NCI-H2227 treated with DMSO at 0.1 percent for 48 hours (cell line): ENCODE measurements around the gene NLRP6.
A peak's percentile ranks its signal among the peaks of the same experiment; 100 is the strongest.
"Not testable (repeated sequence)": the region's sequence is repeated elsewhere in the genome, so short reads cannot be mapped to it uniquely, and the experiment has no call there.

Experiments used
- DNase-seq: peaks from one replicate; lab custom pipeline; 2025; lab: John Stamatoyannopoulos, UW

Gene NLRP6

DNA sequence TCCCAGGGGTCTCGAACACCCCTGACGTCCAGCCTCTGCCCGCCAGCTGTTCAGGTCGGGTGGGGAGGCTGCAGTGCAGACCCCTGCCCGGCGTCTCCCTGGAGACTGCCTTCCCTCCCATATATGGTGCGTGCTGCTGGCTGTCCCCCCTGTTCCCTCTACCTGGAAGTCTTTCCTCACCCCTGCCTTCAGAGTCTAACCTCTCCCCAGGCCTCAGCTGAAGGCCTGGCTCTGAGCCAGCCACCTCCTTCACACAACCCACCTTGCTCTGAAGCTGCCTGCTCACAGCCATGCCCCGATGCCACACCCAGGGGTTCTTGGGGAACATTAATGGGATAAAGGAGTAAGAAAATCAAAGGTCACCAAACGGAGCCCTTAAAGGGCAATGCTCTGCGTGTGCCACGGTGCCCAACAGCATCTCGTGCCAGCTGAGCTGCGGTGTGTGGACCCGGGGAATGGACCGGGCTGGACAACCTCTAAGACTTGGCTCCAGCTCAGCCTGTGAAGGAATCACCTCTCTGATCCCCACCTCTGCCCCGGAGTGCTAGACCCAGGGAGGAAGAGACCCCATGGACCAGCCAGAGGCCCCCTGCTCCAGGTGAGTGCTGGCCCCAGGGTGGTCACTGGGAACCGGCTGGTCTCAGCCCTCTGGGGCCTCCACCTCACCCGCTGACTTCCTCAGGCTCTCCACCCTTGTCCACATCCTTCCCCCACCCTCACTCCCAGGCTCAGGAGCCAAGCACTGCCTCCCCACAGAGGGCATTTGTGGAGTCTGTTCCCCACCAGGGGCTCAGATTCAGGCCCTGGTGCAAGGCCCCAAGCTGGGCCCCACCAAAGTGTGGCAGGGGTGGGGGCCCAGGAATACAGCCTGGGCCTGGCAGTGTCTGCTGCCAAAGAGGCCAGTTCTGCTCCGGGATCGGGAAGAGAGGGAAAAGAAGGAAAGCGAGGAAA, at the start of gene NLRP6:
Gene NLRP6 (plus strand): TSS at position 407 of the 951 bp plus-strand sequence. CDS start 163 bp downstream, at position 570.
- no peak for DNase-seq

DNA sequence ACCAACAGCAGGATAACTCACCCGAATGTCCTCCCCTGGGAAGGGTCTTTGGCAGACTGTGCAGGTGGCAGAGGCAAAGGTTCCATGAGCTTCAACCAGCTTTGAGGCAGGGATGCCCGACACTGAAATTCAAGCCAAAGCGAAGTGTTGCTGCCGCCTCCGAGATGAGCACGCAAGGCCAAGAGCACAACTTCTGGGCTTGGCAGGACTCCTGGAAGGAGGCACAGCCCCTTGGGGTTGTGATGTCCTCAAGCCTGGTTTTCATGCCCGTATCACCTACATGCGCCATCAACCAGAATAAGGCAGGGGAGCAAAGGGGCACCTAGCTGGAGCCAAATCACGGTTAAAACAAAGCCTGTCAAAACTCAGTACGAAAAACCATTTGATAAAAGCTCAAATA, 47.8 kb upstream of the NLRP6 start:
- DNase-seq = no peak

DNA sequence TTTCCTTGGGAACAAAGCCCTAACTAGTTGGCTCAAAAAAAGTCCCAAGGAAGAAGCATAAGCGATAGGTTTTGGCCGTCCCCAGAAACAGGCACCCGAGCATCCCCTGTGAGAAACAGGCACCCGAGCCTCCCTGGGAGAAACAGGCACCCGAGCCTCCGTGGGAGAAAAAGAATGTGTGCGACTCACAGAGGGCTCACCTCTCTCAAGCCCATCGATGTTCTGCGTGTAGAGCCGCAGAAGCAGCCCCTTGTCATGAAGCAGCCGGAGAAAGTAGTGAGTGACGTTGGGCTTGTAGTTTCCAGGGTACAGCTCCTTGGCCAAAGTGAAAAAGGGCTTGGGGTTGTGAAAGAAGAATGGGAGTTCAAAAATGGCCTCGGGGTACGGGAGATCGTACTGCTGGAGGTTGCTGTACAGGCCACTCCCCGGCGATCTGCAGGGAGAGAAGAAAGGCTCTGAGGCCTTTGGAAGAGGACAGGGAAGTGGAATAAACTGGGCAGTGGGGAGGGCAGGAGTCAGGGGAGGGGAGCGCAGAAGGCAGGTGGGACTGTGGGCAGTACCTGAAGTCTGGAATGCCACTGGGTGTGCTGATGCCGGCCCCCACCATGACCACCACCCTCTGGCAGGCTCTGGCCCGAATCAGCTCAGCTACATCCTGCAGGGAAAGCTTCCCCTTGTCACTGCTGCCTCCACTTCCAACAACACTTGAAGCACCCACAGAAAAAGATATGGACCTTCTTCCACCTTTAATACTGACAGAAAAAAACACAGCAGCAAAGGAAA, 45.2 kb upstream of the NLRP6 start:
- no peak for DNase-seq

DNA sequence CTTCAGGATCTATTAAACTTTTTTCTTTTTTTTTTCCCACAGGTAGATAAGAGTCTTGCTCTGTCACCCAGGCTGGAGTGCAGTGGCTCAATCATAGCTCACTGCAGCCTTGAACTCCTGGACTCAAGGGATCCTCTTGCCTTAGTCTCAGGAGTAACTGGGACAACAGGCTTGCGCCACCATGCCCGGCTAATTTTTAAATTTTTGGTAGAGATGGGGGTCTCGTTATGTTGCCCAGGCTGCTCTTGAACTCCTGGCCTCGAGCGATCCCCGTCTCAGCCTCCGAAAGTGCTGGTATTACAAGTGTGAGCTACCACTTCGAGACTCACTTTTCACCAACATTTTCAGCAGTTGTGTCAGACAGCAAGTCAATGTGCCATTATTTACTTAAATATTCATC, 43.0 kb upstream of the NLRP6 start:
- DNase-seq = no peak

DNA sequence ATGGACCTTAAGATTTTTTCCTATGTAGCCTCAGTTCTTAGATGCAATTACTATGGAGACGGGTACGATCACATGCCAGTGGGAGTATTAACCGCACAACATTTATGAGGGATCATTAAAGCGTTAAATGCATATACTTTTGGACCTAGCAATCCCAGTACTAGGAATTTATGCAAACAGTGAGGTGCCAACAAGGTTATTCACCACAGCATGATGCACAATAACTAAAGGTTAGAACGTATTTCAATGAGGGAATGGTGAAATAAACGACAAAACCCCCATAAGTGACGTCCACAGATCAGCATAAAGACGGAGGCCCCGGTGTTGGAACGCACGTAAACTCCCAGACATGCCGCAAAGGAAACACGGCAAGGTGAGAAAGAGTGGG, 42.6 kb upstream of the NLRP6 start:
- DNase-seq = no peak

DNA sequence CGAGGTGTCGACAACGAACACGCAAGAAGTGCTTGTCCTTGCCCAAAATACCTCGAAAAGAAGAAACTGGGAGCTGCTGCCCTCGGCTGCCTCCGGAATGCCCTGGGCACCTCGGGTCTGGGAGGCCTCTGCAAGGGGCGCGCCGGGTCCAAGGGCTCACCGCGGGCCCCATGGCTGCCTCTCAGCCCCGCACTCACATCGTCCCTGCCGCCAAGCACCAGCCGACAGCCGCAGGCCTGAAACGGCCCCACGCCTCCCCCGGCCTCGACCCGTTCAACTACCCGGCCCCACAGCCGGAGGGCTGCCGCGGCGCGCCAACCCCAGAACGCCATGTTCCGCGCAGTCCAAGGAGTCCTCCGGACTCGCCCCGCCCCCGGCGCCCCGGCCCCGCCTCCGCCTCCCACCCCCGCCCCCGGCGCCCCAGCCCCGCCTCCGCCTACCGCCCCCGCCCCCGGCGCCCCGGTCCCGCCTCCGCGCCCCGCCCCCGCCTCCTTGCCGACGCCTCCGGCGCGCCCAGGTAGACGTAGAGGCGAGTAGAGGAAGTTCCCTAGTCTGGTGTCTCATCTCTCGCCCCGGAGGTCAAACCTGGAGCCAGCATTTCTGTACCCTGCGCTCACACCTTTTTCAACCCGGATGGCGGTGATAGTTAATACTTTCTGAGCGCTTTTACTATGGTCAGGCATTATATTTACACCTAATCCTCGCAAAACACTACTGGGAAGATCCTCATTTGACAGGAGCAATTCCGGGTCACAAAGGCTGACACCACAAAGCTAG, 42.0 kb upstream of the NLRP6 start, which contains the start of gene SIRT3:
Gene SIRT3 (minus strand): TSS at position 346 of the 777 bp plus-strand sequence. CDS start 14 bp downstream, at position 332.
- peak; percentile 92 for DNase-seq

DNA sequence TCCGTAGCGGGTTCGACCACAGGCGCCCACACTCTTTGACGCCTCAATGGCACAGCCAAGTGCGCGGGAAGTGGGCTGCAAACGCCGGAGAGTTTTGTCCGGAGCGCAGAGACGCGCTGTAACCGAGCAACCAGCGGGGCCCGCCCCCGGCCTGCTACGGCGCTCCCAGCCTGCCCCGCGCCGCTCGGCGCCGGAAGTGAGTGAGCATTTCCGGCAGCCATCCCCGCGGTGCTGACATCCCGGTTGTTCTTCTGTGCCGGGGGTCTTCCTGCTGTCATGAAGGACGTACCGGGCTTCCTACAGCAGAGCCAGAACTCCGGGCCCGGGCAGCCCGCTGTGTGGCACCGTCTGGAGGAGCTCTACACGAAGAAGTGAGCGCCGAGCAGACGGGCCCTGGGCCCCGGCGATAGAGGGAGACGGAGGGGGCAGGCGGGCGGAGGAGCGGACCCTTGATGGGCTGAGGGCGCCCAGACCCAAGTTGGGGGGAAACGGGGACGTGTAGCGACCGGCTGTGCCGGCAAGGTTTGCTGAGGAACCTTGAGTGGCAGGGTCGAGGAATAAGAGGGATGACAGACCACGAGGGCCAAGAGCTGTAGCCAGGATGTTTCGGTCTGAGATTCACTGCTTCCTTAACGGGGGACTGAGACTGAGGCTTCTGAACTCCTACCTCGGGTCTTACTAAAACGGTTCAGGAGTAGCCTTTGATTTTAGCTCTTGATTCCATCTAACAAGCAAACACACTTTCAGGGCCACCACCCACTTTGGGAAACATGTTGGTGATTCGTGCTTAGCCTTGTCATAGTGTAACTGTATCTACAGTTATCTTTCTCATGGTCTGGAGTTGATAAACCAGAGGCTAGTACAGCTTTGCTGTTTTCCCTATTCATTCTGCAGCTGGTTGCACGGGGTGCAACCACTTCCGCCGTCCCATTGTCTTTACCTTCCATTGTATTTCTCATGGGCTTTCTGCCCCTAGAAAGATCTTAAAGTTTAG, 41.1 kb upstream of the NLRP6 start, which contains the start of gene PSMD13:
Gene PSMD13 (plus strand): TSS at position 203 of the 994 bp plus-strand sequence. CDS start 74 bp downstream, at position 277.
- peak; percentile 86 for DNase-seq

DNA sequence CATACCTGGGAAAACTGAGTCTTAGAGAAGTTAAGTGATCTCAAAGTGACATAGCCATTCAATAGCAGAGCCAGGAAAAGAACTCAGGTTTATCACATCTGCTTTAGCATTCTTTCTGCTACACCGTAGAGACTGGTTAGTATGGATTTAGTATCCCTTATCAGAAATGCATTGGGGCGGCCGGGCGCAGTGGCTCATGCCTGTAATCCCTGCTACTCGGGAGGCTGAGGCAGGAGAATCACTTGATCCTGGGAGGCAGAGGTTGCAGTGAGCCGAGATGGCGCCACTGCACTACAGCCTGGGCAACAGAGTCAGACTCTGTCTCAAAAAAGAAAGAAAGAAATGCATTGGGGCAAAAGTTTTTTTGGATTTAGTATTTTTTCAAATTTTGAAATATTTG, 39.9 kb upstream of the NLRP6 start:
- DNase-seq = not testable (repeated sequence)

DNA sequence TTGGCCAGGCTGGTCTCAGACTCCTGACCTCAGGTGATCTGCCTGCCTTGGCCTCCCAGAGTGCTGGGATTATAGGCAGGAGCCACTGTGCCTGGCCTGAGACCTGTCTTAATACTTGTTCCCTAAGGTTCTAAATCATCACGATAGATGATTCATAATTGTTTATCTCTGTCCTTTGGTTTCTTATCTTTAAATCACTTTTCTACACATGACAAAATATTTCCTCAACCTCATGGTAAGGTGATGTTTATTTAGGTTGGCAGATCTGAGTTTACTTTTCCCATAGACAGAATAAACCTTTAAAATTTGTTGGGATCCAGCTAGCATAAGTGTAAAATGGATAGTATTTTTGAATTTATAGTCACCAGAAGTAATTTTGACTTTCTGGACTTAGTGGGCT, 37.9 kb upstream of the NLRP6 start:
- no peak for DNase-seq

DNA sequence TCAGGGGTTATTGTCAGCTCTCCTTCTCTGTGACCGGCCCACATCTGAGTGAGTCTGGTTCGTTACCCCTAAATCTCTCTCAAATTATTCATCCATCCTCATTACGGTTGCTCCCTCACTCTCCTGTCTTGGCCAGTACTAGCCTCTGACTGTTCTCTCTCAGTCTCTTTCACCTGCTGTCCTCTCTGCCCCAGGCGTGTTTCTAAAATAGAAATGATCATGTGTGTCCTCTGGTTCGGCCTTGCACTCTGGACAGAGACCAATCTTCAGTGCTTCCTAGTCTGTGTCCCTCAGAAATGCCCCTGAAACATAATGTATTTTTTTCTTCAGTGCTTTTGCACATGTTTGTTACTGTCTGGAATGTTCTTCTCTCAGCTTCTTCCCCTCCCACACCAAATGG, 36.6 kb upstream of the NLRP6 start:
- DNase-seq = no peak

DNA sequence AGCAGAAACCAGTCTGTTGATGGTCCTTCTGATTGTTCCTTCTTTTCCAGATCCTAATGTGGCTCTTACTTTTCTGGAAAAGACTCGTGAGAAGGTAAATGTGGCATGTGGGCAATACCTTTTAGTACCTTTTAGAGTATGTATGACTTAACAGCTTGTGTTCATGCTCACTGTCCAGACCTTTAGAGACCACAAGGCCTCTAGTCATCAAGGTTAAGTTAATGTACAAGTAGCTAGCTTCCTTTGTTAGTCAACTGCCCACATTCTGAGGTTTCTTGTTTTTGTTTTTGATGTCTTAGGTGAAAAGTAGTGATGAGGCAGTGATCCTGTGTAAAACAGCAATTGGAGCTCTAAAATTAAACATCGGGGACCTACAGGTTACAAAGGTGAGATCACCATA, 33.8 kb upstream of the NLRP6 start:
- no peak for DNase-seq

DNA sequence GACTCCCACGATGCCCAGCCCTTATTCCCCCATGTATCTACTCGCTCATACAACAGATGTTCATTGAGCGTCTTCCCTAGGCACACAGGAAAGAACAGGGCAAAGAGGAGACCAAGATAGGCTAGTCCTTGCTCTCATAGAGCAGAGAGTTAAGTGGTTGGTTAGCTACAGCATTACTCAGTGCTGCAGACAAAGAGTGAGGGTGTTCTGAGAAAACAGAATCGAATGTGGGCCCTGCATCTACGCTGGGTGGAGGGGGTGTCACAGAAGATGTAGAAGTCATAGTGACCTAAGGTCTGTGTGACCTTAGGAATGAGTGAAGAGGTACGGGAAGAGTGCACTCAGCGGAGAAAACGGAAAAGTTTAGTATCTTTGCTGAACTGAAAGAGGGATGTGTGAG, 29.1 kb upstream of the NLRP6 start:
- DNase-seq = no peak

DNA sequence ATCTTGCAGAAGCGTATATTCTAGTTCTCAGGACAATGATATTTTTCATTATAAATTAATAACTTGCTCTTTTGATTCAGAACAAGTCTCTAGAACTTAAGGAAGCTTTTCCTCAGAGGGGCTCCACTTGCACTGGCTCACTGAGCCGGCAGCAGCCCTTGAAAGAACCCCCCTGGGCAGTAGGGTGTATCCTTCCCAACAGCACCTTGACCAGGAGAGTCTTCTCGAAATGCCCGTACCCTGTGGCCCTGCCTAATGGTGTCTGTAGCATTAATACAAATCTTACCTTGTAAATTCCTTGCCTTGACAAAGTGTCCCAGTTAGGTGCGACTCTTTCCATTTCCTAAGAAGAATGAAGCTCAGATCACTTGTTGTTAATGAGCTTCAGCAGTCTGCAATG, 27.9 kb upstream of the NLRP6 start:
- DNase-seq = no peak

DNA sequence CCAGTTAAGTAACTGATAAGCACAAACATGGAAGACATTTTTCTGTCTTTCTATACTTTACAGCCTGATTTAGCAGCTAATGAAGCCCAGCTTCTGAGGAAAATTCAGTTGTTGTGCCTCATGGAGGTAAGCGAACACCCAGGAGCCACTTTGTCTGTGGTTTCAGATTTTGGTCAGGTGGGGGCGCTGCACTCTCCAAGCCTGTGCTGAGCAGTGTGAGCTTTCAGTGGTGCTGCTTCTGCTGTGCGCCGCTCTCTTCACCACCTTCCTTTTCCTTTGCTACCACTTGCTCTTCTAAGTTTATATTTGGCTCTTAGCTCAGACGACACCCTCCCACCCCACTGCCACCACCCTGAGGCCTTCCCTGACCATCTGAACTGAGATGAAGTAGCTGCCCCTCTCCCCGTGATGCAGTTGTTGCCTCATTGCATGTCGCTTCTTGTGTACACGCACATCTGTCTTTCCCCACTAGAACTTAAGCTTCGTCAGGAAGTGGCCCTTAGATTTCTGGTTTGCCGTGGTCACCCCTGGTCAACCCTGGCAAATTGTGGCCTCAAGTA, 27.4 kb upstream of the NLRP6 start:
- peak; percentile 49 for DNase-seq

DNA sequence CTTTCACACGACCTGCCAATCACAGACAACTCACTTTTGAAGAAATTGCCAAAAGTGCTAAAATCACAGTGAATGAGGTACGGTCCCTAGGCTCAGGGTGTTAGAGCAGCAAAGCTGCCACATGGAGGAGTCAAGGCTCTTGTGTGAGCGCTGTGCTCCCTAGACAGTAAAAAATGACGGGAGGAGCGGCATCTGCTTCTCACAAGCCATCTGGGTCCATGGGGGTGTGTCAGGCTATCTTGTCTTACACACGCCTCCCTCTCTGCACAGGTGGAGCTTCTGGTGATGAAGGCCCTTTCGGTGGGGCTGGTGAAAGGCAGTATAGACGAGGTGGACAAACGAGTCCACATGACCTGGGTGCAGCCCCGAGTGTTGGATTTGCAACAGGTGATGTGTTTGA, 26.7 kb upstream of the NLRP6 start:
- no peak for DNase-seq

DNA sequence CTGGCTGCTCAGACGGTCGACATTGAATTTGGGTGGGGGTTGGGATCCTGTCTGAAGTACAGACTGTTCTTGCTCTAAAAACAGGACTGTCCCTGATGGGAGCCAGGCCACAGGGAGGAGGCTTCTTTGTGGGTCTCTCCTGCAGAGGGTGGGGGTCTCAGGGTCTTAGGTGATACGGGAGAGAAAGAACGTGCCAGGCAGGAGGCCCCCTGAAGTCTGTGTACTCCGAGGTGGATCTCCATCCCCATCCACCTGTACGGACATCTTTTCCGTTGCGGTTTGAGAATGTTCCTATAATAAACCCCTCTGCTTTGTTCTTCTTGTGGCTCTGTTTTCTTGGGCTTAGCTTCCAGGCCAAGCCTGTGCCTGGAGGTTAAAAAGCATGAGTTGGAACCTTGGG, 25.5 kb upstream of the NLRP6 start:
- DNase-seq = no peak

DNA sequence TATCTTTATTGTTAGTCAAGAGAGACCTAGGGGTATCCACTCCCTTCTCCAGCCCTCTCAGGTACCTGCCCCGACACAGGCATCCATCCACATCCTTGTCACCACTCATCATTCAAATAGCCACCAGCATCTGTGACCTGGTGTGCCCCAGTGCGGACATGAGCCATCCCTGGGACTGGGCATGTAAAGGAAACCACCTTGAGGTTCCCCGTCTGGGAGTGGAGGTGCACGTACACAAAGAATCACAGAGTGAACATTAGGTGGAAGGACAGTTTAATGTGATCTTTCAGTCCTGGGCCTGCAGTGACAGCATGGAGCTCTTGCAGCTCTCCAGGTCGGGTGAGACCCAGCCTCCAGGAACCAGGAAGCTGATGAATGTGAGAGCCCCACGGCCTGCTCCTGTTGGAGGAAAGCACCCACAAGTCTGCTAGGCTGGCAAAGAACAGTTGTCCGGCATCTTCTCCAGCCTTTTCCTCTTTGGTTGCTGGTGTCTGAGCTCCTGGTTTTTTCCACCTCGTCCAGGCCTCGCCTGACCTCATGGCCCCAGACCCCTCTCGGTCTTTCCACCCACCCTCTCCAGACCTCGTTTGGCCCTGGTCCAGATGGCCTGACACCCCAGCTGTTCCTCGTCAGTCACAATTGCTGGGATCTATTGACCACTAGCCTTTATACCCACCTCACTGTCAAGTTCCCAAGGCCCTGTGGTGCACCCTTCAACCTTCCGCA, 24.9 kb upstream of the NLRP6 start:
- DNase-seq = no peak

DNA sequence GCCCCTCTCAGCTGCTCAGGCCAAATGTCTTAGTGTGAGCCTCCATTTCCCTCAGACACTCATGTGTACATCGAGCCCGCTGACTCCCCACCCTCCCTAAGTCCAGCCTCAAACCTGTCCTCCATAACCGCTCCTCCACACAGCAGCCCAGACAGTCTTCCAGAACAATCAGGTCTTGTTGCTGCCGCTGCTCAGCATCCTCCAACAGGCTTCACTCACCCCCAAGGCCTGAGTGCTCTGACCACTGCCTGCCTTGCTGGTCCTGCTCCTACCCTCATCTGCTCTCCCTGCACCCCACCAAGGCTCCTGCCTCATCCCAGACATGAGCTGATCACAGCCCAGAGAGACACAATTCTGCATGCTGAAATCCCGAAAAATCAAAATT, 24.3 kb upstream of the NLRP6 start:
- no peak for DNase-seq

DNA sequence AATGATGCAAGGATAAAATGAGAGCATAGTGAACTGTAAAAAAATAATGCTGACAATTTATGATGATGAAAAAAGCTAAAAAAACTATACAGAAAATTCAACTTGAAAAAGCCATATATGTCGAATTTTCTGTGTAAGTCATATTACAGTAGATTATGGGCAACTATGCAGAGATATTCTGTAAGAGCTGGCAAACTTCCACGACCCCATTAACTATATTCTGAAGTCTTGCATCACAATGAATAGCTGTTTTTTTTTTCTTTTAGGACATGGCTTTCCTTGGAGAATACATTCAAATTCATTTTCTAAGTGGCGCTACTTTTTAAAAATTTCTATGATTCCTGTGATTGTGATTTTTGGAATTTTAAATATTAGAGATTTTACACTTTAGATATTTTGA, 23.0 kb upstream of the NLRP6 start:
- DNase-seq = no peak

DNA sequence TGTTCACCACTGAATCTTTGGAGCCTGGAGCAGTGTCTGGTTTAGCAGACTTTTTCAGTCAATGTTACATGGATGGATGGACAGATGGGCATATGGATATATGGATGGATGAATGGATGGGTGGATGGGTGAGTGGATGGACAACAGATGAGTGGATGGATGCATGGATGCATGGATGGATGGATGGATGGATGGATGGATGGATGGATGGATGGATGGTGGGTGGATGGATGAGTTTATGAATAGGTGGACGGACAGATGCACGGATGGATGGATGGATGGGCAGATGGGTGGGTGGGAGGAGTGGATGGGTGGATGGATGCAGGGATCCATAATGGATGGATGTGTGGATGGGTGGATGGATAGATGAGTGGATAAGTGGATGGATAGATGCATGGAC, 22.4 kb upstream of the NLRP6 start:
- DNase-seq = no peak
